Activated CD4-positive, alpha-beta T cell treated with anti-CD3 and anti-CD28 coated beads for 4 hours (primary cell): Measurements from ENCODE around the gene PLXNC1.

Experiments used
- DNase-seq, 2 donors: peaks; one replicate each; pipeline ENCODE4 v3.0.0-alpha.2; 2020

The PLXNC1 gene

DNA sequence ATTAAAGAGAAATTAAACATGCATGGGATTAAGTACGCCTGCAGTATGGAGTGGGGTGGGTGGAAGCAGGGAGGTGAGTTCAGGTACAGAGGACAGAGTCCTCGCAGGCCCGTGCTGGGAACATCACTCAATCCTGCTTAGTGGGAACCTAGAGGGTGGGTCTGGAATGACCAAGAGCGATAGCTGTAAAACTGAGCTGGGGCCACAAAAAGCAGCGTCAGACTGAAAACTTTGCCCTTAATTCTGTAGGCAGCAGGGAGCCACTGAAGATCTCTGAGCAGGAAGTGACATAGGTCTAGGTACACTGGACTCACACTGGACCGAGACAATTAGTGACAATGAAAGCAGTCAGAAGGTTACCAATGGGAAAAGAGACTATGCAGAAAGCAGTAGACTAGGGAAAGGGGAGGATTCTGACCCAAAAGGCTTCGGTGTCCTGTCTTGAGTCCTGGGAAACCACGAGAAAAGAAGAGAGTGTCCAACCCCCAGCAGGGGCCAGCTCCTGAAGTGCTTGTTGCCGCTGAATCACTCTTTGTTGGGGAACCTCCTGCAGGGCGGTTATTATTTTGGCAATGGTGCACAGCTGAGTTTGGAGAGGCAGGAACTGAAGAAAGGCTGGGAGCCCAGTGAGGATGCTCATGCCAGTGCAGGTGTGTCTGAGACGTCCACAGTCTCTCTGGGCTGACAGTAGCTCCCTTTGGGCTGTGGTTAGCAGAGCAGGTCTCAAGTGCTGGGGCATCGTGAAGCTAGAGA, 97.4 kb downstream of the PLXNC1 start:
- no peak for DNase-seq

DNA sequence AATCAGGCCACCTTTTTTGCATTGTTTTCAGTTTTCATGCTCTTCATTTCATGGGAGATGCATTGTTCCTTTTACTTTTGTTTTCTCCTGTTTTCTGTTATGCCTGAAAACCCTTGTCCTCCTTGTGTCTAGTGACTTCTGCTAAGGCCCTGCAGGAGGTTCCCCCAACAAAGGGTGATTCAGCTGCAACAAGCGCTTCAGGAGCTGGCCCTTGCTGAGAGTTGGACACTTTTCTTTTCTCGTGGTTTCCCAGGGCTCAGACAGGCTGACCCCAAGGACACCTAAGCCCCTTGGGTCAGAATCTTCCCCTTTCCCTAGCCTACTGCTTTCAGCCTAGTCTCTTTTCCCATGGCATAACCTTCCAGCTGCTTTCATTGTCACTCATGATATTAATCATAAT, 98.9 kb downstream of the PLXNC1 start:
- DNase-seq: no peak

DNA sequence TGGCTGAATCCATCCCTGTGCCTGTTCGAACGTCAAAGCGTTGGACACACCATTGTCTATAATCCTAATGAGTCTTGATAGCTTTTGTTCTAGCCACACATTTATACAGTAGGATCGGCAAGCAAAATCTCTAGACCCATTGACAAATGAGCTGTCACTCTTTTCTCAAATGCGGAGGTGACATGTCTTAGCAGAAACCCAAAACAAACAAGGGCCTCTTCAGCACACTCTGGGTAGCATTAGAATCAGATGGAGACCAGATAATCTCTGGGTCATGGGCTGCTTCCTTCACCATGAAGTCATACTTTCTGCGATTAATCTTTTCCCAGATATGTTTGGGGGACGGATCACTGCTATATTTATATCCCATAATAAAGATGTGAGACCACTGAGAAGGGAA, 100.2 kb downstream of the PLXNC1 start:
- DNase-seq: no peak

DNA sequence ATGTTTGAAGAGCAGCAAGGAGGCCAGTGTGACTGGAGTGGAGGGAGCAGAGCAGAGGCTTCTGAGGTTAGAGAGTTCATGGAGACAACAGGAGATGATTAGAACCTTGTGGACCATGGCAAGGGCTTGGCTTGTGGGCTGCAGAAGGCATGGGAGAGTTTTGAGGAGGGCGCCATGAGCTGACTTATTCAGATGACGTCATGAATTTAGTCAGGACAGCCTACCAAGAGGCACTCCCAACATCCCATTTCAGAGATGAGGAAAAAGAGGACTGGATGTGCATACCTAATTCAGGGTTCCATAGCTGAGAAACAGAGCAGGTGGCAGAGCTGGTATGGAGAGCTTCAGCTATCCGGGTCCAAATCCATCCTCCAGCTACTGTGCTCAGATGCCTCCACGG, 101.8 kb downstream of the PLXNC1 start:
- DNase-seq: no peak

DNA sequence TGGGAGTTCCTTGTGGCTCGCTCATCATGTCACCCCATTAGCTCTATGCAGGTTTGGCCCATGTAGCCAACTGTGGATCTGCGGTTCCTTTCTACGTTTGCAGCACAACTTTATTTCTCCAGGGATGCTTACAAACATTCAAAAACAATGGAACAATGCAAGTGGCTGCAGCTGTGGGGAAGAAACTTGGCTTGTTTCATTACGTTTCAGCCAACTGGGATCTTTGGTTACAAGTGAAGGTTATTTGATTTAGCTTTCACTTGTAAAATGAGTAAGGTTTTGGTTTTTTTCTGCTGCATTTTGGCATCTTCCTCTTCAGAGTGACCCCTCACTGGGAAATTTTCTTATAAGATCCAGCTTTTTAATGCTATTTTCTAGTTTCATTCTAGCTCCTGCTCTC, 105.9 kb downstream of the PLXNC1 start:
- DNase-seq: no peak

GRCh38 chr12:94255006-94255405, 106.6 kb downstream of the PLXNC1 start:
- no peak for DNase-seq

GRCh38 chr12:94255428-94255827, 107.1 kb downstream of the PLXNC1 start:
- no peak for DNase-seq

DNA sequence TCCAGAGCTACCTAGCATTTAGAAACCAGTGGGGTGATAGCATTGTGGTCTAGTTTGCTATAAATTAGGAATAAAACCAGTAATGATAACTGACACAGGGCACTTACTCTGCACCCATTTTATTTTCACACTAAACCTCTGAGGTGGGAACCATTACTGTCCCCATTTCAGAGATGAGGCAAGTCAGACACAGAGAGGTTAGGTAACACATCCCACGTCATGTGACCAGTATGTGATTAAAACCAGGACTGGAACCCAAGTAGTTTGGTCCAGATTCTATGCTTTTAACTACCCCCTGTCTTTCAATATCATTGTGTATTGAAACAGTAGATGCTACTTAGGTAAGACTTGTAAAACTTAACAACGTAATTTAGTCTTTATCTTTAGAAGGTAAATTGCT, 110.2 kb downstream of the PLXNC1 start:
- no peak for DNase-seq

DNA sequence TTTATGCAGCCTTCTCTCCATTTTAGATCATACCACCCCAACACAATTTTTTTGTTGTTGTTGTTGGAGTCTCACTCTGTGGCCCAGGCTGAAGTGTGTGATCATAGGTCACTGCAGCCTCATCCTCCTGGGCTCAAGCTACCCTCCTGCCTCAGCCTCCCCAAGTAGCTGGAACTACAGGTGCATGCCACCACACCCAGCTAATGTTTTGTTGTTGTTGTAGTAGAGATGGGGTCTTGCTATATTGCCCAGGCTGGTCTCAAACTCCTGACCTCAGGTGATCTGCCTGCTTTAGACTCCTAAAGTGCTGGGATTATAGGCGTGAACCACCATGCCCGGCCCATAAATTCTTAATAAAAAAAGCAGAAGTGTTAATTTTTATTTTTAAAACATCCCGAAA, 111.6 kb downstream of the PLXNC1 start:
- no peak for DNase-seq

DNA sequence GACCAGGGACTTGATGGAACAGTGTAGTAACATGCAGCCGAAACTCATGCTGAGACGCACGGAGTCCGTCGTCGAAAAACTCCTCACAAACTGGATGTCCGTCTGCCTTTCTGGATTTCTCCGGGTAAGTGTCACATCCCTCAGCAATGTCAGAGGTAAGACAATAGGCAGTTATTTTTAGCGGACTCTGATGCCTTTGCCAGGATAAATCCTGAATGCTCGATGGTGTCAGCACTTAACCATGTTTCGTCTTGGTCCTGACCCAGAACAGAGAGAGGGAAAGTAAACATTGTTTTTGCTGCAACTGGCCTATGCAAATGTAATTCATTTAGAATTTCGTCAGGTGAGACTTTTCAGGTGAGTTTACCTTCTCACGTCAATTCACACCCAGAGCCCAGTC, 112.3 kb downstream of the PLXNC1 start:
- DNase-seq: no peak

DNA sequence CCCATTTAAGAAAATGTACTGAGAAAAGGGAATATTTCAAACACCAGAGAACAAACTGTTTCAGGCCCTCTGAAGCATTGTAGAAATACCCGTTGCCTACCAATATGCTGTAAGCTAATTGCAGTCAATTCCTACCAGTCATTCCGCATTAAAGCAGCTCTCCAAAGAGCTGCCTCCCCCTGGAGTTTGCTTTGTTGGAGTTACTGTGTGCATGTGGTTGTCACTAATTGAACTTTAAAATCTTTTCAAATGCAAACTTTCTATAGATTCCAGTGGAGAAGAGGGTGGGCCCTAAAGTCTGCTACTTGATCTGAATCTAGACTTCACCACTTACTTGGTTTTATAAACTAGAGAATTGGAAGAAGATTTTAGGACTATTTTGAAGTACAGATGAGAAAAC, 112.7 kb downstream of the PLXNC1 start:
- DNase-seq: no peak

GRCh38 chr12:94261786-94262185, 113.4 kb downstream of the PLXNC1 start:
- DNase-seq: no peak

- DNase-seq: peak; percentile 71 to 80
Measured at GRCh38 chr12:94262228-94263010, 114.0 kb downstream of the PLXNC1 start.

DNA sequence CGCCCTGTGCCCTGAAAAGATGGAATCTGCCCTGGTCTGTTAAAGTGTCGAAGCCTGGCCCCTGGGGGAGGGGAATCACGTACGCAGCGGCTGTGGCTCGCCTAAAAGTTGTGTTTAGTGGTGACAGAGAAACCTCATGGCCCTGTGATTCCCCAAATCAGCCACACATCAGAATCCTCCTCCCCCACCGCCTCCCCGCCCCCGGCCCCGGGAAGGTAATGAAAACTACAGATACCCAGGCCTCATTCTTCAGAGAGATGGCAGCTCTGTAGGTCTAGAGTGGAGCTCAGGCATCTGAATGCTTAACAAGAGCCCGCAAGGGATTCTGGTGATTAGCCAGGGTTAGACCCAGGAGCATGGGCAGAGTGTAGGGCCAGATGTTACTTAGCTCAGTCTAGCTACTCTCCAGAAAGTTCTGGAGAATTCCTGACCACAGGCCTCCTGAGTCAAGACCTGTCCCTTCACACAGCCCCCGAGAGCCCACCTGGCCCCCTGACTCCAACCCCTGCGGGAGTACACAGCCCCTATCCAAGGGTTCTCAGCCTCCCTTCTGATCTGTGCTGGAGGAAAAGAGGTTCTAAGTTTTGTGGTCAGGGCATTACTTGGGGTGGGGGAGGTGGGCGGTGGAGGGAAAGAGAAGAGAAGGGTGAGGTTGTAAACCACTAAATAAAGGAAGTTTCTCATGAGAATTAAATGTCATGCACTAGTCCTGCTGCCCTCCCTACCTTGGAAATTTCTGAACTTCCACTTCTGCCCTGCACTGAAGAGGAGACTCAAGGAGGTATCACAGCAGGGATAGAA, 114.8 kb downstream of the PLXNC1 start:
- DNase-seq: peak; percentile 66 to 72

DNA sequence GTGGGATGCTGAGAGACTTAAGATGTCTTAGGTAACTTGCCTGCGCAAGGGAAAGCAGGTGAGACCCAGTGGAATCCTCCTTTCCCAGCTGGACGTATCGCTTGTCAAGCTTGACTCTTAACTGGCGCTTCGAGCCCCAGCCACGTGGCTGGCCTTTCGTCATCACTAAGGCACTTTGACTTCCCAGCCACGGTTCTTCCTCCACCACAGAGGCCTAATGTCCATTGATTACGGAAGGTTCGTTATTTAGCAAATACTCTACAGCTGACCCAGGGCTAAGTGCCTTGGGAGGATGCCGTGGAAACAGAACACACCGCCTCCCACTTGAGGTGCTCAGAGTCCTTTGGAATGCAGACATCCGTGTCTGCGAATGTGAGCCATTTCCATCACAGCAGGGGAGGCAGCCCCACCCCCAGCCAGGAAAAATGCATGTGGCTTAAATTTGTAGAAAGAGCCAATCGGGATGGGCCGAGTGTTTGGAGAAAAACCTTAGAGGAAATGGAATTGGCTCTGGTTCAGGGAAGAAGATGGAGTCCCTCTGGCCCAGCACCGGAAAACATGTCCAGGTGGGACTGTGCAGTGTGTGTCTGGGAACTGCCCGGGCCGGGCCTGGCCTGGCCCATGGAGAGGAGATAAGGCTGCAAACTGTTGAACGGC, 115.7 kb downstream of the PLXNC1 start:
- no peak for DNase-seq

DNA sequence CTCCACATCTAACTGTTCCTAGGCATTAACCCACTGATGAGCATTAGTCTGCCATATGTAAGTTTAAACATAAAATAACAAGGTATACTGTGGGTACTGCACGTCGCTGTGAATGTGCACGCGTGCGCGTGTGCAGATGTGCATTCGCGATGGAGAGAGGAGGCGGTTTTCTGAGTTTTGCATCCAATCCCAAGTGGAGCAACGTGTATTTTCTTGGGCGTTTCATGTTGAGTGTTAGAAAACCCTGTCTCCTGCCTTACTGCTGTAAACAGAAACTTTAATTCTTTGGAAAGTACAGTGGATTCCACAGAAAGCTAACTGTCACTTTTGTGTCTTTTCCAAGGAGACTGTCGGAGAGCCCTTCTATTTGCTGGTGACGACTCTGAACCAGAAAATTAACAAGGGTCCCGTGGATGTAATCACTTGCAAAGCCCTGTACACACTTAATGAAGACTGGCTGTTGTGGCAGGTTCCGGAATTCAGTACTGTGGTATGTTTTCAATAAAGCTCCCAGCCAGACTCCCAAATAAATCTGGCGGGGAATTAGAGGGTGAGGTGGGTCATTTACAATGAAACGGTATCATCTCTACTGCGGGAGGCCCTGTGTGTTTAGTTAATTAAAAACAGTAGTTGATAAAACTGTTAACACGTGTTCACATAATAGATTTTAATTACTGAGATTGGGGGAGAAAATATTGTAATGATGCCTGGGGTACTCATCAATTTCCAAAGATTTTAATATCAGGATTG, 116.5 kb downstream of the PLXNC1 start:
- no peak for DNase-seq

DNA sequence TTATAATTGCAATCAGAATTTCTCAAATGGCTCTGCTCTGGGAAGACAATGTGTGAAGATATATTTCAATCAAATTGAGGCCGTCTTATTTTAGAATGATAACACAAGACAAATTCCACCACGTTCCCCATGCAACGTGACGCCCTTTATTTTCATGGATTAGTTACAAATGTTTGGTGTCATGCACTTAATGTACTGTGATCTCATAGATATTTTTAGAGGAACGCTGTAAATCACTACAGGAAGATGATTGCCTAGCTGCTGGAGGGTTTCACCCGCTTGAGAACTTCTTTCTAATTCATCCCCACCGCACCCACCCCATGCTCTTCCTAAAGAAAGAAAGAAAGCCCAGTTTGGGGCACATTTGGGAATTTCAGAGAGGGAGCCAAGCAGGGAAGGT, 117.2 kb downstream of the PLXNC1 start:
- no peak for DNase-seq

DNA sequence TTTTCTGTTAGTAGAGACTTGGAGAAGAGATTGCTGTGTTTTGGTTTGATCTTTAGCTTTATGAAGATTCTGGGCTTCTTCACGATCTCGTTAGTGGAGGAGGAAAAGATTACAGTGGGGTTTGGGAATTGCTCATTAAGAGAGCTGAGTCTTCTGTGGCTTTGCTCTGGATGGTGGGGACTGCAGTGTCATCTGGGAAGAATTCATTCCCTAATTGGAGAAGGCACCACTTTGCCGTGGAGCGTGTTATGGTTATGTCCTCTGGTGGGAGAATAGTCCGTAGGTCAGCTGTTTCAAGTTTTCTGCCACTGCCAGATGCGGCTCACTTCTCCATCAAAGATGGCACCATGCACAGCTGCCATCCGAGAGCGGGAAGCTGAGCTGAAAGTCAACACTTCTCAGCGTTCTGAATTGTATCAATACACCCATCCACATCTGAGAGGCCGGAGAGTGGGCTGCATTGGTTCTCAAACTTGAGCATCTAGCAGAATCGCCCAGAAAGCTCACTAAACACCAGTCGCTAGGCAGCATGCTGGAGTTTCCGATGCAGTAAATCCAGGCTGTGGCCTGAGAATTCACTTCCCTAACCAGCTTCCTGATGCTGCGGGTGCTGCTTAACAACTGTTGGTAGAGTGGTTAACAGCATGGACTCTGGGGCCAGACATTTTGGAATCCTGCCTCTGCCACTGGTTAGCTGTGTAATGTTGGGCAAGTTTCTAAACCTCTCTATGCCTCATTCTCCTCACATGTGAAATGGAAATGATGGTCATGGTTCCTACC, 117.8 kb downstream of the PLXNC1 start:
- no peak for DNase-seq

- no peak for DNase-seq
Measured at GRCh38 chr12:94266796-94267536, 118.6 kb downstream of the PLXNC1 start.

DNA sequence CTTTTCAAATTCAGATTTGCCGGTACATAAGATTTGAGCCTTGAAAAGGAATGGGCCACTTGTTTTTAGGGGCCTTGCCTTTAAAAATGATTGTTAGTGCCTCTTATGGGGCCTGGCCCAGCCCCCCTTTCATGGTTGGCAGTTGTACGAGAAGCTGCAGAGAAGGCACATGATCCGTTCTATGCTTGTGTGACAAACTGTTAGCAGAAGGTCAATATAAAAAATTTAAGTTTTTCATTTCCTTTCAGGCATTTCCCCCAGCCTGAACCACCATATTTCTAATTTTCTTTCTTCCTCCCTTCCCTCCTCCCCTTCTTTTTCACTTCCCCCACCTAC, 119.1 kb downstream of the PLXNC1 start:
- DNase-seq: no peak

- DNase-seq: no peak
Measured at GRCh38 chr12:94267921-94268471, 119.6 kb downstream of the PLXNC1 start.
